AG04450 (cell line): ENCODE data around the gene RD3L. TPM values are rescaled to one million over a fixed set of nuclear protein-coding genes. Genes with fewer than 3 reads are reported as not detected.

Source experiments
- CTCF ChIA-PET: fragments of 300-600, 350-600 bp; formaldehyde crosslinking; extraction: SDS; loops from one replicate; lab custom pipeline; 2022; ENCODE audit warnings: antibody characterized with exemption, inconsistent platforms; lab: Charles Lee
- POLR2A ChIA-PET: fragments of 350-600 bp; formaldehyde crosslinking; extraction: SDS; loops from one replicate; lab custom pipeline; 2021; ENCODE audit warnings: antibody characterized with exemption, inconsistent platforms; lab: Yijun Ruan, JAX
- DNase-seq: peaks from one replicate; pipeline ENCODE4 v3.0.0-alpha.2; 2011; ENCODE audit warnings: low read depth, low spot score
- H3K27ac ChIP-seq: one replicate; pipeline ENCODE4 v1.5.1; 2012; ENCODE audit warnings: low read depth, low read length, control low read depth
- H3K27me3 ChIP-seq: one replicate; pipeline ENCODE4 v1.6.0; 2012; ENCODE audit warnings: low read length; ENCODE audit not compliant: control insufficient read depth, insufficient read depth
- H3K4me3 ChIP-seq: 2 replicates; pipeline ENCODE4 v1.5.1; 2011; ENCODE audit warnings: mild to moderate bottlenecking, low read depth, low read length, control low read depth
- H3K9me3 ChIP-seq: 2 replicates; pipeline ENCODE4 v1.5.1; 2012; ENCODE audit warnings: low read length; ENCODE audit not compliant: control insufficient read depth, insufficient read depth
- polyA plus RNA-seq: library from polyadenylated mRNA; depleted of rRNA; stranded (reverse); fragments of >200 nt; gene quantifications from 2 replicates; pipeline ENCODE4 v1.2.3, GENCODE V29; 2011
- TF ChIP-seq, protein P1 (sequence below): IDR thresholded peaks from 2 replicates; pipeline ENCODE4 v1.5.1; 2011; ENCODE audit warnings: low read depth, low read length, control low read depth, inconsistent platforms

Gene RD3L
- polyA plus RNA-seq, 1 experiment = not detected

DNA sequence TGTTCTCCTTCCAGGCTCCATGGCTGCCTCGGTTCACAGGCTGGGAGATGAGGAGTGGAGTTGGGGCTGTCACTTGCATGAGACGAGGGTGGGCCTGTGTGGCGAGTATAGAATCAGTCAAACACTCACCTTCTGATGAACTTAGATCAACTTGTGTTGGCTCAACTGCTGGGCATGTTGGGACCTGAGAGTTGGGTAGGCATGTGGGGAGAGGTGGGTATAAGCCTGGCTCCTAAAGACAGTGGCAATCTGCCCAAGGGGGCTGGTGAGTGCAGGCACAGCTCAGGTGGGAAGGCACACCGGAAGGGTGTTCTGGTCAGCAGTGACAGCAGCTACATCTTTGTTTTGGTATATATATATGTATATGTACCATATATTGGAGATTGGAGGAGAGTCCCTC lies 44.1 kb downstream of the RD3L start:
- DNase-seq = no peak
- Histone ChIP-seq H3K27me3 (peaks cover 4% of the 10 kb centered on the region), H3K4me3 (no peak overlapping the region), H3K9me3 (peaks cover 7% of the 10 kb centered on the region), H3K27ac (no peak overlapping the region)
- TF ChIP-seq, protein P1, sequence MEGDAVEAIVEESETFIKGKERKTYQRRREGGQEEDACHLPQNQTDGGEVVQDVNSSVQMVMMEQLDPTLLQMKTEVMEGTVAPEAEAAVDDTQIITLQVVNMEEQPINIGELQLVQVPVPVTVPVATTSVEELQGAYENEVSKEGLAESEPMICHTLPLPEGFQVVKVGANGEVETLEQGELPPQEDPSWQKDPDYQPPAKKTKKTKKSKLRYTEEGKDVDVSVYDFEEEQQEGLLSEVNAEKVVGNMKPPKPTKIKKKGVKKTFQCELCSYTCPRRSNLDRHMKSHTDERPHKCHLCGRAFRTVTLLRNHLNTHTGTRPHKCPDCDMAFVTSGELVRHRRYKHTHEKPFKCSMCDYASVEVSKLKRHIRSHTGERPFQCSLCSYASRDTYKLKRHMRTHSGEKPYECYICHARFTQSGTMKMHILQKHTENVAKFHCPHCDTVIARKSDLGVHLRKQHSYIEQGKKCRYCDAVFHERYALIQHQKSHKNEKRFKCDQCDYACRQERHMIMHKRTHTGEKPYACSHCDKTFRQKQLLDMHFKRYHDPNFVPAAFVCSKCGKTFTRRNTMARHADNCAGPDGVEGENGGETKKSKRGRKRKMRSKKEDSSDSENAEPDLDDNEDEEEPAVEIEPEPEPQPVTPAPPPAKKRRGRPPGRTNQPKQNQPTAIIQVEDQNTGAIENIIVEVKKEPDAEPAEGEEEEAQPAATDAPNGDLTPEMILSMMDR = no peak
- ChIA-PET POLR2A (no interaction called here), CTCF (no interaction called here)

DNA sequence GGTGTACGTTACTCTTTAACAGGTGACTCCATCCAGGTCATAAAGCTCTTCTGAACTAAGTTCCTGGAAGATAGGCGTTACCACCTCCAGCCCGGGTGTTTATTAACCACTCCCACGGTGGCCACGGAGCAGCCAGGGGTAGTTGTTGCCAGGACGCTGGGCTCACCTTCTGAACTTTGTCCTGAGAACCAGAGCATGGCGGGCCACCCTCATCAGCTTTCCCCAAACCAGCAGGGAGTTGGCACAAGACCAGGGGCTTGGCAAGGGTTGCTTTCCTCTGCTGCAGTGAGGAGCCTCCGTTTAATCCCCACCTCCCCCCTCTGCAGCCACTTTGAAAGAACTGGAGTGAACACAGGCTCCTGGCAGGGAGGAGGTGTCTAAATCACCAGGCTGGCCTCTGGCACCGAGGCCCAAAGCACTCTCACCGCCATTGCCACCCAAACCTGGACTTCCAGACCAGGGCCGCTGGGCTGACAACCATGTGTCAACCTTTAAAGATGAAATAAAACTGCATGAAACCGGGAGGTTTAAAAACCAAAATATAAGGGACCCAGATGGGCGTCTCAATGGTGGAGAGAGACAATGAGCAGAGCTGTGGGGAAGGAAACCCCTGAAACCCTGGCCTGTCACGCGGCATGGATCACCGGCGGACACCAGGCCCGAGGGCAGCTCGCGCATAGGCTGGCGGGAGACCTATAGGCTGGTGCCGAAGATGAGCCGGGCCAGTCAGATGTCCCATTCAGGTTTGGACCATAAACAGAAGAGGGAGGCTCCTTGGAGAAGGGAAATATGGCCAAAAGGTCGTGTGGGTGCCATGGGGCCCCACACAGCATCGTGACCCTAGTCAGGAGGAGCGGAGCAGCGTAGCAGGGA lies 45.0 kb downstream of the RD3L start:
- DNase-seq = no peak
- H3K27me3 ChIP-seq = peaks cover 4% of the 10 kb centered on the region
- H3K4me3 ChIP-seq = no peak overlapping the region
- TF ChIP-seq, protein P1 = no peak
- no peak overlapping the region for H3K27ac ChIP-seq
- POLR2A ChIA-PET = no interaction called here
- H3K9me3 ChIP-seq = peaks cover 7% of the 10 kb centered on the region
- CTCF ChIA-PET = no interaction called here

DNA sequence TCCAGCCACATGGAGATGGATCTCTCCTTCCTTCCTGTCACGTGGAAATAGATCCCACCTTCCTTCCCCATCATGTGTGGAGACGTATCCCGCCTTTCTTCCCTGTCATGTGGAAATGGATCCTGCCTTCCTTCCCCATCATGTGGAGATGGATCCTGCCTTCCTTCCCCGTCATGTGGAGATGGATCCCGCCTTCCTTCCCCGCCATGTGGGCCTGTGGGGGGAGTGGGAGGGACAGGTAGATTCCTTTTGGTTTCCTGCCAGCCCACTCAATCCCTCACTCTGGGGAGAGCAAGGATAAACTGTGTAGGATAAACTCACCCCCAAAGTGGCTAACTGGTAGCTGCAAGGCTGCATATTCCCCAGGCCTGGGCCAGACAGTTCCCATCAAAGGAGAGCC lies 45.8 kb downstream of the RD3L start:
- ChIA-PET POLR2A (no interaction called here), CTCF (no interaction called here)
- Histone ChIP-seq H3K27me3 (peaks cover 4% of the 10 kb centered on the region), H3K4me3 (no peak overlapping the region), H3K9me3 (peaks cover 7% of the 10 kb centered on the region), H3K27ac (no peak overlapping the region)
- TF ChIP-seq, protein P1 = no peak
- DNase-seq = no peak

DNA sequence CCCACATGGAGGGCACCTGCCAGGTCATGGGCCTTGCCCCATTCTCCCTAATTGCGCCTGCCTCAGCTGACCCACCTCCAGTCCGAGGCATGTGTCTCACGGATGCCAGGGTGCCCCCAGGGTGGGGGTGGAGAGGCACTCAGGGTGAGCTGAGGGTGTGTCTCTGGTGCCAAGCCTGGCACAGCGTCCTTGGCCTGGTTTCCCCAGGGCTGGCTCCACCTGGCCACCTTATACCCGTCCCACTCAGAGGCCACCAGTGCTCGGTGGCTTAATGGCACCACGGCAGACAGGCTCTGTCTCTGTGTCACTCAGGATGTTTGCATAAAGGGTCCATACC lies 47.6 kb downstream of the RD3L start:
- TF ChIP-seq, protein P1 = no peak
- POLR2A ChIA-PET = no interaction called here
- Histone ChIP-seq H3K27me3 (peaks cover 4% of the 10 kb centered on the region), H3K4me3 (no peak overlapping the region), H3K9me3 (peaks cover 7% of the 10 kb centered on the region), H3K27ac (no peak overlapping the region)
- CTCF ChIA-PET = no interaction called here
- DNase-seq = no peak

DNA sequence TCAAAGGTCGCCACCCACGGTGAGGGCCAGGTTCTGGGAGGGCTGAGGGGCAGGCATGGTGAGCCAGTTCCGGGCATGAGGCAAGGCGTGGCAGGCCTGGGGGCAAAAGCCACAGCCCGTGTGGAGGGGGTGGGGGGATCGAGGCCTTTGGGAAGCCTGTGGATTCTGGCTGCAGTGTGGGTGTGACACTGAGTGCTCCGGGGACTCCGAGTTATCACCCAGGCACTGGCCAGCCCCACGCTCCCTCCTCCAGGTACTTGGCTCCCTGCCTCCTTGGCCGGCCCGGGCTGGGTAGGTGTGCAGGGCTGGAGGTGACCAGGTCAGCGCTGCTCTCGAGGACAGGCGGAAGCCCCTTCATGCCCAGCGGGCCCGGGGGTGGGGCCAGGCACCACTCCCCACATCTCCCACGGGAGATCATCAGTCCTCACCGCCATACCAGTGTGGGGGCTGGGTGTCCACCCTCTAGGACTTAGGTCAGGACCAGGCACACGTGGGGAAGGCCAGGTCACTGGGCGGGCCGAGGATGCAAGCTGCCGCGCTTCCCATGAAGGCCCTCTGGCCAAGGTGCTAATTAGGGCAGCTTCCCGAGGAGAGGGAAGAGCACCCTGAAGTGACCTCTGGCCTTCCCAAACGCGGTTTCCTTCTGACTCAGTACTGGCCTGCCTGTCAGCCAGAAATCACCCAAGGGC lies 48.2 kb downstream of the RD3L start:
- TF ChIP-seq, protein P1 = no peak
- POLR2A ChIA-PET = no interaction called here
- CTCF ChIA-PET = no interaction called here
- Histone ChIP-seq H3K27ac (no peak overlapping the region), H3K9me3 (peaks cover 7% of the 10 kb centered on the region), H3K27me3 (peaks cover 4% of the 10 kb centered on the region), H3K4me3 (no peak overlapping the region)
- no peak for DNase-seq
